ENCODE measurements around the gene DAGLB.
"Not testable (repeated sequence)": the region's sequence is repeated elsewhere in the genome, so short reads cannot be mapped to it uniquely, and the experiment has no call there.

DAGLB gene

GRCh38 chr7:6400243-6401105 is 47.3 kb downstream of the DAGLB start:
- not testable (repeated sequence) for DNase-seq (ENCODE audit: low read depth in 1 of 2, low spot score in 1 of 2)

- DNase-seq (ENCODE audit: low read depth in 1 of 2, low spot score in 1 of 2): no peak
Measured at GRCh38 chr7:6399351-6399750, 48.4 kb downstream of the DAGLB start.

GRCh38 chr7:6398943-6399342 is 48.8 kb downstream of the DAGLB start:
- DNase-seq (ENCODE audit: low read depth in 1 of 2, low spot score in 1 of 2): no peak

GRCh38 chr7:6397759-6398495 is 49.8 kb downstream of the DAGLB start:
- DNase-seq (ENCODE audit: low read depth in 1 of 2, low spot score in 1 of 2): not testable (repeated sequence)

GRCh38 chr7:6395898-6396595 is 51.7 kb downstream of the DAGLB start:
- DNase-seq (ENCODE audit: low read depth in 1 of 2, low spot score in 1 of 2): no peak

GRCh38 chr7:6394114-6394513 is 53.6 kb downstream of the DAGLB start:
- DNase-seq (ENCODE audit: low read depth in 1 of 2, low spot score in 1 of 2): no peak

- no peak for DNase-seq (ENCODE audit: low read depth in 1 of 2, low spot score in 1 of 2)
Measured at GRCh38 chr7:6393667-6394056, 54.1 kb downstream of the DAGLB start.

- DNase-seq (ENCODE audit: low read depth in 1 of 2, low spot score in 1 of 2): no peak
Measured at GRCh38 chr7:6392712-6393666, 54.8 kb downstream of the DAGLB start.

GRCh38 chr7:6389728-6390127 is 58.0 kb downstream of the DAGLB start:
- no peak for DNase-seq (ENCODE audit: low read depth in 1 of 2, low spot score in 1 of 2)

GRCh38 chr7:6387734-6388294 is 59.9 kb downstream of the DAGLB start:
- no peak for DNase-seq (ENCODE audit: low read depth in 1 of 2, low spot score in 1 of 2)

- DNase-seq (ENCODE audit: low read depth in 1 of 2, low spot score in 1 of 2): no peak
Measured at GRCh38 chr7:6386779-6387178, 61.0 kb downstream of the DAGLB start.

- DNase-seq (ENCODE audit: low read depth in 1 of 2, low spot score in 1 of 2): no peak
Measured at GRCh38 chr7:6385909-6386560, 61.7 kb downstream of the DAGLB start.

GRCh38 chr7:6385110-6385781 is 62.5 kb downstream of the DAGLB start:
- no peak for DNase-seq (ENCODE audit: low read depth in 1 of 2, low spot score in 1 of 2)

GRCh38 chr7:6384327-6384726 is 63.4 kb downstream of the DAGLB start:
- DNase-seq (ENCODE audit: low read depth in 1 of 2, low spot score in 1 of 2): no peak

GRCh38 chr7:6382817-6383216 is 64.9 kb downstream of the DAGLB start:
- DNase-seq (ENCODE audit: low read depth in 1 of 2, low spot score in 1 of 2): no peak

- DNase-seq (ENCODE audit: low read depth in 1 of 2, low spot score in 1 of 2): not testable (repeated sequence)
Measured at GRCh38 chr7:6381846-6382245, 65.9 kb downstream of the DAGLB start.

- DNase-seq (ENCODE audit: low read depth in 1 of 2, low spot score in 1 of 2): no peak
Measured at GRCh38 chr7:6380310-6381095, 67.3 kb downstream of the DAGLB start.

- DNase-seq (ENCODE audit: low read depth in 1 of 2, low spot score in 1 of 2): no peak
Measured at GRCh38 chr7:6379886-6380285, 67.9 kb downstream of the DAGLB start.
